ENCODE data around the gene TNNC2.
"Not testable (repeated sequence)": the region's sequence is repeated elsewhere in the genome, so short reads cannot be mapped to it uniquely, and the experiment has no call there.

The TNNC2 gene

GRCh38 chr20:45810191-45810970, 16.7 kb downstream of the TNNC2 start:
- Mint-ChIP-seq H3K9me3 (no peaks in the 10 kb centered on the region), H3K4me3 (no peak overlapping the region), H3K4me1 (peaks cover 13% of the 10 kb centered on the region), H3K36me3 (ENCODE audit: insufficient read depth) (peaks cover 50% of the 10 kb centered on the region), H3K27ac (ENCODE audit: low read depth) (no peak overlapping the region), H3K27me3 (no peaks in the 10 kb centered on the region)
- DNase-seq (ENCODE audit: low spot score in 2 of 2), result no peak
- ATAC-seq (replicated peaks; ENCODE audit: extremely low read depth, poor library complexity, severe bottlenecking), result no peak

GRCh38 chr20:45801851-45802250, 25.3 kb downstream of the TNNC2 start:
- DNase-seq (ENCODE audit: low spot score in 2 of 2) (no peak), ATAC-seq (replicated peaks; ENCODE audit: extremely low read depth, poor library complexity, severe bottlenecking) (no peak)
- Mint-ChIP-seq H3K4me1 (peaks cover 10% of the 10 kb centered on the region), H3K9me3 (no peaks in the 10 kb centered on the region), H3K4me3 (no peak overlapping the region), H3K36me3 (ENCODE audit: insufficient read depth) (peaks cover 32% of the 10 kb centered on the region), H3K27ac (ENCODE audit: low read depth) (no peak overlapping the region), H3K27me3 (no peaks in the 10 kb centered on the region)

- Mint-ChIP-seq H3K4me1 (peaks cover 10% of the 10 kb centered on the region), H3K36me3 (ENCODE audit: insufficient read depth) (peaks cover 31% of the 10 kb centered on the region), H3K27me3 (no peaks in the 10 kb centered on the region), H3K27ac (ENCODE audit: low read depth) (no peak overlapping the region), H3K9me3 (no peaks in the 10 kb centered on the region), H3K4me3 (no peak overlapping the region)
- peak; percentile 73 for ATAC-seq (replicated peaks; ENCODE audit: extremely low read depth, poor library complexity, severe bottlenecking)
- DNase-seq (ENCODE audit: low spot score in 2 of 2), result peak; percentile 39 to 40
These were observed 28.0 kb downstream of the TNNC2 start for GRCh38 chr20:45798935-45799642.

GRCh38 chr20:45797955-45798354, 29.2 kb downstream of the TNNC2 start:
- not testable (repeated sequence) for ATAC-seq (replicated peaks; ENCODE audit: extremely low read depth, poor library complexity, severe bottlenecking); H3K4me3 Mint-ChIP-seq; H3K9me3 Mint-ChIP-seq; DNase-seq (ENCODE audit: low spot score in 2 of 2); H3K27me3 Mint-ChIP-seq; H3K27ac Mint-ChIP-seq (ENCODE audit: low read depth)
- Mint-ChIP-seq H3K36me3 (ENCODE audit: insufficient read depth) (peaks cover 34% of the 10 kb centered on the region), H3K4me1 (peaks cover 13% of the 10 kb centered on the region)

GRCh38 chr20:45797510-45797909, 29.6 kb downstream of the TNNC2 start:
- not testable (repeated sequence) for DNase-seq (ENCODE audit: low spot score in 2 of 2); ATAC-seq (replicated peaks; ENCODE audit: extremely low read depth, poor library complexity, severe bottlenecking); H3K9me3 Mint-ChIP-seq; H3K27me3 Mint-ChIP-seq; H3K4me3 Mint-ChIP-seq; H3K27ac Mint-ChIP-seq (ENCODE audit: low read depth)
- H3K4me1 Mint-ChIP-seq, result peaks cover 17% of the 10 kb centered on the region
- peaks cover 35% of the 10 kb centered on the region for H3K36me3 Mint-ChIP-seq (ENCODE audit: insufficient read depth)

GRCh38 chr20:45796337-45797065, 30.6 kb downstream of the TNNC2 start:
- Mint-ChIP-seq H3K36me3 (ENCODE audit: insufficient read depth) (peaks cover 35% of the 10 kb centered on the region), H3K9me3 (no peaks in the 10 kb centered on the region), H3K4me1 (peaks cover 24% of the 10 kb centered on the region), H3K27me3 (no peaks in the 10 kb centered on the region), H3K27ac (ENCODE audit: low read depth) (no peak overlapping the region), H3K4me3 (no peak overlapping the region)
- no peak for ATAC-seq (replicated peaks; ENCODE audit: extremely low read depth, poor library complexity, severe bottlenecking)
- no peak for DNase-seq (ENCODE audit: low spot score in 2 of 2)

- Mint-ChIP-seq H3K27ac (ENCODE audit: low read depth) (peak overlapping the region; percentile 97), H3K4me1 (peaks cover 16% of the 10 kb centered on the region), H3K27me3 (no peaks in the 10 kb centered on the region), H3K4me3 (peak overlapping the region; percentile 86), H3K36me3 (ENCODE audit: insufficient read depth) (peaks cover 32% of the 10 kb centered on the region), H3K9me3 (no peaks in the 10 kb centered on the region)
- DNase-seq (ENCODE audit: low spot score in 2 of 2) (no peak), ATAC-seq (replicated peaks; ENCODE audit: extremely low read depth, poor library complexity, severe bottlenecking) (peak; percentile 7)
These were observed 34.6 kb downstream of the TNNC2 start for GRCh38 chr20:45792317-45793118.

GRCh38 chr20:45788351-45788750, 38.8 kb downstream of the TNNC2 start:
- H3K27me3 Mint-ChIP-seq, result no peaks in the 10 kb centered on the region
- no peak overlapping the region for H3K27ac Mint-ChIP-seq (ENCODE audit: low read depth)
- peaks cover 12% of the 10 kb centered on the region for H3K36me3 Mint-ChIP-seq (ENCODE audit: insufficient read depth)
- no peaks in the 10 kb centered on the region for H3K9me3 Mint-ChIP-seq
- DNase-seq (ENCODE audit: low spot score in 2 of 2), result no peak
- ATAC-seq (replicated peaks; ENCODE audit: extremely low read depth, poor library complexity, severe bottlenecking), result no peak
- H3K4me1 Mint-ChIP-seq, result peaks cover 16% of the 10 kb centered on the region
- no peak overlapping the region for H3K4me3 Mint-ChIP-seq

GRCh38 chr20:45783656-45784294, 43.3 kb downstream of the TNNC2 start:
- no peak for ATAC-seq (replicated peaks; ENCODE audit: extremely low read depth, poor library complexity, severe bottlenecking)
- no peak overlapping the region for H3K27ac Mint-ChIP-seq (ENCODE audit: low read depth)
- H3K36me3 Mint-ChIP-seq (ENCODE audit: insufficient read depth), result no peaks in the 10 kb centered on the region
- H3K4me1 Mint-ChIP-seq, result peaks cover 7% of the 10 kb centered on the region
- H3K9me3 Mint-ChIP-seq, result no peaks in the 10 kb centered on the region
- no peak for DNase-seq (ENCODE audit: low spot score in 2 of 2)
- H3K4me3 Mint-ChIP-seq, result no peak overlapping the region
- H3K27me3 Mint-ChIP-seq, result no peaks in the 10 kb centered on the region

- peaks cover 7% of the 10 kb centered on the region for H3K4me1 Mint-ChIP-seq
- ATAC-seq (replicated peaks; ENCODE audit: extremely low read depth, poor library complexity, severe bottlenecking), result peak; percentile 49
- no peaks in the 10 kb centered on the region for H3K9me3 Mint-ChIP-seq
- H3K27me3 Mint-ChIP-seq, result no peaks in the 10 kb centered on the region
- no peak overlapping the region for H3K4me3 Mint-ChIP-seq
- no peaks in the 10 kb centered on the region for H3K36me3 Mint-ChIP-seq (ENCODE audit: insufficient read depth)
- no peak for DNase-seq (ENCODE audit: low spot score in 2 of 2)
- peak overlapping the region; percentile 56 for H3K27ac Mint-ChIP-seq (ENCODE audit: low read depth)
These were observed 44.2 kb downstream of the TNNC2 start for GRCh38 chr20:45782890-45783289.

GRCh38 chr20:45781391-45781931, 45.7 kb downstream of the TNNC2 start:
- DNase-seq (ENCODE audit: low spot score in 2 of 2) (no peak), ATAC-seq (replicated peaks; ENCODE audit: extremely low read depth, poor library complexity, severe bottlenecking) (no peak)
- H3K4me1 Mint-ChIP-seq, result peaks cover 7% of the 10 kb centered on the region
- no peak overlapping the region for H3K4me3 Mint-ChIP-seq
- no peaks in the 10 kb centered on the region for H3K27me3 Mint-ChIP-seq
- no peak overlapping the region for H3K27ac Mint-ChIP-seq (ENCODE audit: low read depth)
- no peaks in the 10 kb centered on the region for H3K36me3 Mint-ChIP-seq (ENCODE audit: insufficient read depth)
- no peaks in the 10 kb centered on the region for H3K9me3 Mint-ChIP-seq

All from central memory CD8-positive, alpha-beta T cell (primary cell).